PFSK-1 (cell line): ENCODE measurements around the gene PLPPR1.

ENCODE experiments used
- FOXP2 ChIP-seq: optimal IDR thresholded peaks from 2 replicates; pipeline ENCODE3; 2011; ENCODE audit warnings: borderline replicate concordance, control low read depth, inconsistent platforms; ENCODE audit not compliant: insufficient read depth; ENCODE audit errors: extremely low read length, extremely low read depth
- POLR2AphosphoS5 ChIP-seq: IDR thresholded peaks from 2 replicates; pipeline ENCODE4 v1.6.1; 2012; ENCODE audit warnings: low read depth, mild to moderate bottlenecking, control low read depth, low read length, moderate library complexity
- SIN3A ChIP-seq: IDR thresholded peaks from 2 replicates; pipeline ENCODE4 v1.6.1; 2012; ENCODE audit warnings: mild to moderate bottlenecking, low read length, moderate library complexity, borderline replicate concordance; ENCODE audit not compliant: insufficient read depth
- TAF1 ChIP-seq: IDR thresholded peaks from 2 replicates; pipeline ENCODE4 v1.6.1; 2012; ENCODE audit warnings: low read length, control low read depth, borderline replicate concordance; ENCODE audit not compliant: insufficient read depth
- TF ChIP-seq, protein P1 (sequence below), 2 experiments: IDR thresholded peaks; 2 replicates each; pipeline versions ENCODE4 v1.6.1 to v1.8.0; 2011 to 2012; ENCODE audit warnings: low read depth in 2 of 2, low read length in 2 of 2, control low read depth in 1 of 2, inconsistent platforms in 1 of 2, mild to moderate bottlenecking in 1 of 2, moderate library complexity in 1 of 2; ENCODE audit not compliant: insufficient read depth in 1 of 2

DNA sequence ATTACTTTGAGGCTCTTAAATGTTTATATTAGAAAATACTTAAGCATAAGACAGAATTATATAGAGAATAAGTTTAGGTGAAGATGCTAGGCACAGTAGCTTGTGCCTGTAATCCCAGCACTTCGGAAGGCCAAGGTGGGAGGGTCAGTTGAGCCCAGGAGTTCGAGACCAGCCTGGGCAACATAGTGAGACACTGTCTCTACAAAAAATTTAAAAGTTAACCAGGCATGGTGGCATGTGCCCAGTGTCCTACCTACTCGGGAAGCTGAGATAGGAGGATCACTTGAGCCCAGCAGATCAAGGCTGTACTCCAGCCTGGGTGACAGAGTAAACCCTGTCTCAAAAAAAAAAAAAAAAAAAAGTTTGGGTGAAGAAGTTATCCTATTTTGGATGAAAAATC is 294.6 kb downstream of the PLPPR1 start:
- TF ChIP-seq POLR2AphosphoS5 (no peak), TAF1 (no peak), SIN3A (no peak), FOXP2 (no peak)
- TF ChIP-seq, protein P1, sequence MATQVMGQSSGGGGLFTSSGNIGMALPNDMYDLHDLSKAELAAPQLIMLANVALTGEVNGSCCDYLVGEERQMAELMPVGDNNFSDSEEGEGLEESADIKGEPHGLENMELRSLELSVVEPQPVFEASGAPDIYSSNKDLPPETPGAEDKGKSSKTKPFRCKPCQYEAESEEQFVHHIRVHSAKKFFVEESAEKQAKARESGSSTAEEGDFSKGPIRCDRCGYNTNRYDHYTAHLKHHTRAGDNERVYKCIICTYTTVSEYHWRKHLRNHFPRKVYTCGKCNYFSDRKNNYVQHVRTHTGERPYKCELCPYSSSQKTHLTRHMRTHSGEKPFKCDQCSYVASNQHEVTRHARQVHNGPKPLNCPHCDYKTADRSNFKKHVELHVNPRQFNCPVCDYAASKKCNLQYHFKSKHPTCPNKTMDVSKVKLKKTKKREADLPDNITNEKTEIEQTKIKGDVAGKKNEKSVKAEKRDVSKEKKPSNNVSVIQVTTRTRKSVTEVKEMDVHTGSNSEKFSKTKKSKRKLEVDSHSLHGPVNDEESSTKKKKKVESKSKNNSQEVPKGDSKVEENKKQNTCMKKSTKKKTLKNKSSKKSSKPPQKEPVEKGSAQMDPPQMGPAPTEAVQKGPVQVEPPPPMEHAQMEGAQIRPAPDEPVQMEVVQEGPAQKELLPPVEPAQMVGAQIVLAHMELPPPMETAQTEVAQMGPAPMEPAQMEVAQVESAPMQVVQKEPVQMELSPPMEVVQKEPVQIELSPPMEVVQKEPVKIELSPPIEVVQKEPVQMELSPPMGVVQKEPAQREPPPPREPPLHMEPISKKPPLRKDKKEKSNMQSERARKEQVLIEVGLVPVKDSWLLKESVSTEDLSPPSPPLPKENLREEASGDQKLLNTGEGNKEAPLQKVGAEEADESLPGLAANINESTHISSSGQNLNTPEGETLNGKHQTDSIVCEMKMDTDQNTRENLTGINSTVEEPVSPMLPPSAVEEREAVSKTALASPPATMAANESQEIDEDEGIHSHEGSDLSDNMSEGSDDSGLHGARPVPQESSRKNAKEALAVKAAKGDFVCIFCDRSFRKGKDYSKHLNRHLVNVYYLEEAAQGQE (IDR thresholded peaks at IDR 0.05; ENCODE audit: insufficient read depth in 1 of 2, low read depth in 2 of 2, low read length in 2 of 2) = no peak
